Subcutaneous abdominal adipose tissue (tissue), 5 donors: ENCODE data around the gene SYT7.

Experiments used
- H3K27ac ChIP-seq: one replicate; pipeline ENCODE4 v1.7.0; 2013; ENCODE audit warnings: low read depth, mild to moderate bottlenecking, inconsistent platforms, low read length, moderate library complexity
- H3K27me3 ChIP-seq, 5 donors: one replicate each; pipeline ENCODE4 v1.7.0; 2013; ENCODE audit warnings: low read length in 5 of 5, inconsistent platforms in 1 of 5; ENCODE audit not compliant: control insufficient read depth in 5 of 5, insufficient read depth in 4 of 5
- H3K36me3 ChIP-seq, 5 donors: one replicate each; pipeline ENCODE4 v1.7.0; 2013; ENCODE audit warnings: low read length in 5 of 5; ENCODE audit not compliant: control insufficient read depth in 5 of 5, insufficient read depth in 5 of 5
- H3K4me1 ChIP-seq, 5 donors: one replicate each; pipeline ENCODE4 v1.7.0; 2013; ENCODE audit warnings: low read length in 5 of 5, mild to moderate bottlenecking in 3 of 5, moderate library complexity in 1 of 5; ENCODE audit not compliant: control insufficient read depth in 5 of 5, insufficient read depth in 5 of 5
- H3K4me3 ChIP-seq, 5 donors: one replicate each; pipeline ENCODE4 v1.7.0; 2013; ENCODE audit warnings: low read length in 5 of 5, low read depth in 1 of 5
- H3K9ac ChIP-seq, 5 donors: one replicate each; pipeline ENCODE4 v1.7.0; 2013; ENCODE audit warnings: low read length in 5 of 5, mild to moderate bottlenecking in 4 of 5, moderate library complexity in 3 of 5
- H3K9me3 ChIP-seq, 5 donors: one replicate each; pipeline ENCODE4 v1.7.0; 2013; ENCODE audit warnings: low read length in 5 of 5; ENCODE audit not compliant: control insufficient read depth in 5 of 5
- donor health status: healthy.
- donor health status: healthy.
- donor health status: healthy.
- donor health status: healthy.
- donor health status: healthy.

The SYT7 gene

DNA sequence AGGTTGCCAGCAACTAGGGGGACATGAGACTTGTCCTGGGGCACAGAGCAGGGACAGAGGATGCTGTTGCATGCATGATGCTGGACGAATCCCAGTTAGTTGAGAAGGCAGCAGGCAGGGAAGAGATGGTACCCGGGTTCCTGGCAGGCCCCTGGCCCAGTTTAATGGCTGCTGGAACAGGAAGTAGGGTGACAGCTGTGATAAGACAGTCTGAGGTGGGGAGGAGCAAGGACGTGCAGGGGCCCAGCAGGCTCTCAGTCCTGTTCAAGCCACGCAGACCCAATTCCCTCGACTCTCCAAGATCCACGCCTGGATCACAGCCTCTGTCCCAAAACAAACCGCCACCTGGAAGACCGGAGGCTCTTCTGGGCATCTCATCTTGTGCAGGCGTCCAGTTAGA, 40.3 kb downstream of the SYT7 start:
- no peak overlapping the region for H3K27ac ChIP-seq
- peaks cover 0 to 7% (median 0%) of the 10 kb centered on the region in 5 donors for H3K36me3 ChIP-seq
- peaks cover 2 to 27% (median 16%) of the 10 kb centered on the region in 5 donors for H3K4me1 ChIP-seq
- H3K27me3 ChIP-seq, result peaks cover 2 to 5% (median 3%) of the 10 kb centered on the region in 5 donors
- no peak overlapping the region for H3K9ac ChIP-seq
- H3K4me3 ChIP-seq, result no peak overlapping the region
- no peaks in the 10 kb centered on the region for H3K9me3 ChIP-seq

- Histone ChIP-seq H3K4me3 (no peak overlapping the region), H3K9me3 (no peaks in the 10 kb centered on the region), H3K36me3 (peaks cover 0 to 4% (median 0%) of the 10 kb centered on the region in 5 donors), H3K4me1 (peaks cover 2 to 32% (median 16%) of the 10 kb centered on the region in 5 donors), H3K27ac (no peak overlapping the region), H3K27me3 (peaks cover 0 to 5% (median 2%) of the 10 kb centered on the region in 5 donors), H3K9ac (no peak overlapping the region)
These were observed 41.0 kb downstream of the SYT7 start for GRCh38 chr11:61539831-61540357.

GRCh38 chr11:61539006-61539405, 41.9 kb downstream of the SYT7 start:
- H3K4me1 ChIP-seq, result peaks cover 2 to 31% (median 16%) of the 10 kb centered on the region in 5 donors
- H3K27me3 ChIP-seq, result peaks cover 0 to 8% (median 7%) of the 10 kb centered on the region in 5 donors
- no peak overlapping the region for H3K9ac ChIP-seq
- H3K4me3 ChIP-seq, result no peak overlapping the region
- peaks cover 0 to 4% (median 0%) of the 10 kb centered on the region in 5 donors for H3K36me3 ChIP-seq
- no peak overlapping the region for H3K27ac ChIP-seq
- H3K9me3 ChIP-seq, result no peaks in the 10 kb centered on the region

- Histone ChIP-seq H3K9me3 (no peaks in the 10 kb centered on the region), H3K36me3 (peaks cover 0 to 4% (median 0%) of the 10 kb centered on the region in 5 donors), H3K4me1 (peaks cover 2 to 28% (median 13%) of the 10 kb centered on the region in 5 donors)
These were observed 42.3 kb downstream of the SYT7 start for GRCh38 chr11:61538636-61538961.

DNA sequence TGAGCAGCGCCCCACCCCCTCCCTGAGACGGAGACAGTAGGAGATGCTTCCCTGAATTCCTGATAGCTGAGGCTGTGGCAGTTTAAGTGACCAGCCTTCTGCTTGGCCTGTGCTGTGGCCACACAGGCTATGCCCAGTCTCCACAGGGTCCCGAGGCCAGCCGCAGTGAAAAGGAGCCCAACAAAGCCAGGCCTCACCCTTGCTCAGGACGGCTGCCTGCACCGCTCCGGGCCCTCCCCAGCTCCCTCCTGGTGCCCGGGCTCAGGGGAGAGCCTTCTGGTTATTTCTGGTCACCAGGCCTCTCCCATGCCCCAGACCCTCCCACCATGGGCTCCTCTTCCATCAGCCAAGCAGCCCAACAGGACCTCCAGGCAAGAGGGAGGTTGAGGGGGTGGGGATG, 43.5 kb downstream of the SYT7 start:
- no peak overlapping the region for H3K9ac ChIP-seq
- peaks cover 0 to 4% (median 0%) of the 10 kb centered on the region in 5 donors for H3K36me3 ChIP-seq
- peaks cover 3 to 33% (median 17%) of the 10 kb centered on the region in 5 donors for H3K4me1 ChIP-seq
- no peak overlapping the region for H3K4me3 ChIP-seq
- no peaks in the 10 kb centered on the region for H3K9me3 ChIP-seq
- H3K27ac ChIP-seq, result no peak overlapping the region
- H3K27me3 ChIP-seq, result peaks cover 0 to 12% (median 9%) of the 10 kb centered on the region in 5 donors

More at GRCh38 chr11:61538636-61538961, 42.3 kb downstream of the SYT7 start:
- Histone ChIP-seq H3K4me3 (no peak overlapping the region), H3K9ac (no peak overlapping the region), H3K27me3 (peaks cover 0 to 10% (median 8%) of the 10 kb centered on the region in 5 donors), H3K27ac (no peak overlapping the region)

GRCh38 chr11:61536676-61537270, 44.1 kb downstream of the SYT7 start:
- Histone ChIP-seq H3K4me3 (no peak overlapping the region), H3K27ac (no peak overlapping the region), H3K4me1 (peaks cover 3 to 35% (median 17%) of the 10 kb centered on the region in 5 donors), H3K9me3 (no peaks in the 10 kb centered on the region), H3K36me3 (peaks cover 0 to 4% (median 0%) of the 10 kb centered on the region in 5 donors), H3K9ac (no peak overlapping the region), H3K27me3 (peaks cover 0 to 12% (median 9%) of the 10 kb centered on the region in 5 donors)

DNA sequence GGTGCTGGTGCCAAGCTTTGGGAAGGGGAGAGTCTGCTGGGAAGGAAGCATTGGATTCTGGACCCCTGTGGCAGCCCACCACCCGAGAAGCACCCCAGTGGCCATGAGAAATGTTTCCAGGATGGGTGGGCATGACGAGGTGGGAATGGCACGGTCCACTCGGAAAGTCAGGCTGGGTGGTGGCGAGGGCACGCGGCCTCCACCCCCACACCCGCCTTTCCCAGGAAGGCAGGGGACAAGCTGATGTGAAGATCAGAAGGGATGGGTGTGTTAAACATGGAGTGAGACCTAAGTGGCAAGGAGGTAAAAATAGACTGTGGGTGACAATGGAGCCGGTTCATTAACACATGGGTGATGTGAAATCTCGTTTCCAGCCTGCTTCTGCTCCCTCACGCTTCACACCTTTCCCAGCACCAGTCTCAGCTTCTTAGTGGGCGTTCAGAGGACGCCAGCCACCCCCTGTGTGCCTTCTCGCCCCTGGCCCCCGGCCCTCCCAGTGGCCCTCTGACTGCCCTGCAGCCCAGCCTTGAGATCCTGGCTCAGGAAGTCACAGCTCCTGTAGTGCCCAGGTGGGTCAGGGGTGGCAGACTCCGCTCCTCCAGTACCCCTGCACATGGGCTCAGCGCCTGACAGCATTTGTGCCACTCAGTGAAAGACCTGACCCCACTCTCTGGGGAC, 44.7 kb downstream of the SYT7 start:
- peaks cover 0 to 4% (median 0%) of the 10 kb centered on the region in 5 donors for H3K36me3 ChIP-seq
- H3K27me3 ChIP-seq, result peaks cover 0 to 12% (median 9%) of the 10 kb centered on the region in 5 donors
- no peak overlapping the region for H3K27ac ChIP-seq
- no peaks in the 10 kb centered on the region for H3K9me3 ChIP-seq
- H3K9ac ChIP-seq, result no peak overlapping the region
- H3K4me3 ChIP-seq, result no peak overlapping the region
- H3K4me1 ChIP-seq, result peaks cover 3 to 35% (median 17%) of the 10 kb centered on the region in 5 donors

DNA sequence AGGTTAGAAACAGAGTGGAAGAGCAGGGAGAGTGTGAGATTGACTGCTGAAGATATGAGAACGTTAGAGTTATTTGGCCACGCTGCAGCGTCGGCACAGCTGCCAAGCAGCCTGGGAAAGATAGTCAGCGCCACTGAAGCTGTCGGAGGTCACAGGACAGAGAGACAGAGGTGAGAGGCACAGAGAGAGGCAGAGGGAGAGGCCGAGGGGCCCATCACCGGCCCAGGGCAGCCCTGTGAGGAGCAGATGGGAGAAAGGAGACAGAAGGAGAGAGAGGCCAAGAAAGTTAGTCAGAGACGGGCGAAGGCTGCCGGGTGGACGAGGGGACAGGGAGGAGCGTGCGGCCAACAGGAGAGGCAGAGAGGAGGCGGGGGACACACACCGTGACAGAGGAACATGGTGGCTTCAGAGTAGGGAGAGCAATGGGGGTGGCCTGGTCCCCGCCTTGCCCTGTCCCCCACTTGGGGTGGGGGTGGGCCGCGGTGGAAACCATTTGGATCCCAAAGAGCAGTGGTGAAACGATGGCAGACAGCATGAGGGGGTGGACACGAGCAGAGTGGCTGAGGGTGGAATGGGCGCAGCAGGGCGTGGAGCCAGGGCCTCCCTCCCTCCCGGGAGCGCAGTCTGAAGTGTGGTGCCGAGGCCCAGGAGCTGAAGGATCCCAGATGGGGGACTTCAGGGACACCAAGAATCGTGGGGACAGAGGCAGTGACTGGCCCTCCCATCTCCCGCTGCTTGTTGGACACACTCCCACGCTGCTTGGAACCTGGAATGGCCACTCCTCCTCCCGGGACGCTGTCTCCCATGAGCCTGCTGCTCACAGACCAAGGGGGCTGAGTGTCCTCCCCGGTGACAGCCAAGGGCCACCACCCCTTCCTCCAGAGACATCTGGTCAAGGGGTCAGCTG, 45.7 kb downstream of the SYT7 start:
- Histone ChIP-seq H3K36me3 (no peaks in the 10 kb centered on the region), H3K4me3 (no peak overlapping the region), H3K27me3 (peaks cover 0 to 8% (median 4%) of the 10 kb centered on the region in 5 donors), H3K9ac (no peak overlapping the region), H3K9me3 (no peaks in the 10 kb centered on the region), H3K4me1 (peaks cover 3 to 39% (median 20%) of the 10 kb centered on the region in 5 donors), H3K27ac (no peak overlapping the region)

GRCh38 chr11:61534025-61534932, 46.6 kb downstream of the SYT7 start:
- Histone ChIP-seq H3K36me3 (no peaks in the 10 kb centered on the region), H3K9ac (no peak overlapping the region), H3K27me3 (peaks cover 0 to 8% (median 4%) of the 10 kb centered on the region in 5 donors), H3K4me1 (peaks cover 3 to 41% (median 28%) of the 10 kb centered on the region in 5 donors), H3K27ac (no peak overlapping the region), H3K4me3 (no peak overlapping the region), H3K9me3 (no peaks in the 10 kb centered on the region)
